ENCODE results near the gene LMOD1.

The LMOD1 gene

DNA sequence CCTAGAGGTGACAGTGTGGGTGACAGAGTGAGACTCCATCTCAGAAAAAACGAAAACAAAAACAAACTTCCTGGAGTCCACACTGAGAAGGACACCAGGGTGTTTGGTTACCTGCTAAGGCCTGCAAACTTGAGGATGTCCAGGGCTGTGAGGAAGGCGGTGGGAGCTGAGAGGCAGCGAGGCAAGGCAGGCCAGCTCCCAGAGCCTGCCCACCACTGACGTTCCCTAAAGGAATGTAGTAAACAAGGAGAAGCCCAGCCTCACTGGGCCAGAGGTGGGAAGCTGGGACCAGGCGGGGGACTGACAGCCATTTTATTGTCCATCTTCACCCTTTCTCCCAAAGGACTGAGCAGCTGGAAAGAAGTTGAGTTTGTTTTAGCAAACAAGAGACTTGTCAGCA is 33.5 kb downstream of the LMOD1 start:
- TF ChIP-seq CTCF (IDR thresholded peaks at IDR 0.05) (no peak), ZFX (IDR thresholded peaks at IDR 0.05; ENCODE audit: borderline replicate concordance) (no peak)
- H3K27ac ChIP-seq = no peak overlapping the region

GRCh38 chr1:201911826-201912571 is 34.3 kb downstream of the LMOD1 start:
- H3K27ac ChIP-seq = no peak overlapping the region
- TF ChIP-seq ZFX (IDR thresholded peaks at IDR 0.05; ENCODE audit: borderline replicate concordance) (no peak), CTCF (IDR thresholded peaks at IDR 0.05) (no peak)

DNA sequence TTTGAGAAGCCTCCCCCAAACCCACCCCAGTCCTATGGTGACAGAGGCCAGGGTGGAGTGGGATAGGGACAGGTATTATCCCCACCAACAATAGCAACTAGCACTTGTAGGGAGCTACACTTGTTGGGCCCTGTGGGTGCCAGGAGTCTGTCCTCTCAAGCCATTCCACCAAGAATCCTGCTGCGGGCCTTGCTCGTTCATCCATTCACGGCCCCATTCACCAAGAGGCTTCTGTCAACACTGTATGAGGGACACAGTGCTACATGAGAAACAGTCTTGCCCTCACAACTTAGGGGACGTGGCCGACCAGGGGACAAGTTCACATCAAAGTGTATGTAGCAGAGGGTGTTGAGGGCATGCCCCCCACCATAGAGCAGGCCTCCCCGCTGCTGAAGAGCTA is 38.7 kb downstream of the LMOD1 start:
- TF ChIP-seq ZFX (IDR thresholded peaks at IDR 0.05; ENCODE audit: borderline replicate concordance) (no peak), CTCF (IDR thresholded peaks at IDR 0.05) (no peak)
- H3K27ac ChIP-seq = no peak overlapping the region

DNA sequence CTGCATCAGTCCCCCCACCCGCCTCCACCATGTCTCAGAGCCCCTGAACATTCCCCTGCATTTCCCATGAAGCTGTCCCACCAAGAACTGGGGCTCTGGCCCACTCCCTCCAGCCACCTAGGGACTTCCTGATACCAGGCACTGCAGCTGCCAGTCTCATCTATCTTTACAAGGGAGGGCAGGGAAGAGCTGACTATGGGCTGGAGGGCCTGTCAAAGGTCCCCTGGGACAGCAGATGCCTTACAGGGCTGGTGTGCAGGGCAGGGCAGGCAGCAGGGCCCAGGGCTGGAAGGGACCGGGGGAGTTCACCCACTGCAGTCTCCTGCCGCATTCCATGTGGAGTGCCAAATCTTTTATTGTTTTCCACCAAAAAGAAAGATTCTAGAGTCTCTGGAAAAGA is 40.0 kb downstream of the LMOD1 start:
- no peak overlapping the region for H3K27ac ChIP-seq

GRCh38 chr1:201905234-201905890 is 41.0 kb downstream of the LMOD1 start:
- no peak for TF ChIP-seq CTCF (IDR thresholded peaks at IDR 0.05)
- no peak for TF ChIP-seq ZFX (IDR thresholded peaks at IDR 0.05; ENCODE audit: borderline replicate concordance)
- no peak overlapping the region for H3K27ac ChIP-seq

More for the DNA sequence above, 40.0 kb downstream of the LMOD1 start:
- no peak for TF ChIP-seq ZFX (IDR thresholded peaks at IDR 0.05; ENCODE audit: borderline replicate concordance)
- TF ChIP-seq CTCF (IDR thresholded peaks at IDR 0.05) = no peak

DNA sequence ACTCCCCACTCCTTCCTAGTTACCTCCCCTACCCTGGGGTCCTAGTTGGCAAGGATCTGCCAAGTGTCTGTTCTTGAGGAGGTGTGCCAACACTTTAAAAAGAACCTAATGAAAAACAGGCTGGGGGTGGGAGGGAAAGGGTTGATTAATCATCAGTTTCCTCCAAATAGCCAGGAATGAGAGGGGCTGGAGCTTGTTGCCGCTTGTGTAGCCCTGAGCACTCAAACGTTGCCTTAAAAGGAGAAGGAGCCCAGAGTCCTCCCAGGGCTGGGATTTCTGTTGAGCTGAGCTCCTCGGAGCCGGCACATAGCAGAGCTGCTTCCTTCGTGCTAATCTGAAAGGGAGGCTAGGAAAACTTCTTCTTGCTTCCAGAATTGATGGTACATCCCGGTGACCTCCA is 41.8 kb downstream of the LMOD1 start:
- H3K27ac ChIP-seq = no peak overlapping the region
- TF ChIP-seq ZFX (IDR thresholded peaks at IDR 0.05; ENCODE audit: borderline replicate concordance) = no peak
- TF ChIP-seq CTCF (IDR thresholded peaks at IDR 0.05) = no peak

GRCh38 chr1:201903135-201903534 is 43.2 kb downstream of the LMOD1 start:
- TF ChIP-seq ZFX (IDR thresholded peaks at IDR 0.05; ENCODE audit: borderline replicate concordance) (no peak), CTCF (IDR thresholded peaks at IDR 0.05) (no peak)
- H3K27ac ChIP-seq = no peak overlapping the region
